KOPT-K1 (cell line): ENCODE results near the gene ARMC3.
"Not testable (repeated sequence)": the region's sequence is repeated elsewhere in the genome, so short reads cannot be mapped to it uniquely, and the experiment has no call there.

ENCODE experiments used
- H3K27ac ChIP-seq: fragments of 200-600 bp; sonication (generic); 2 replicates; pipeline ENCODE4 v1.5.1; 2016; ENCODE audit warnings: antibody characterized with exemption, mild to moderate bottlenecking, low read depth, low read length; ENCODE audit not compliant: poor library complexity, severe bottlenecking
- H3K36me3 ChIP-seq: fragments of 200-600 bp; sonication (generic); 2 replicates; pipeline ENCODE4 v1.5.1; 2017; ENCODE audit warnings: antibody characterized with exemption, mild to moderate bottlenecking, low read length, moderate library complexity; ENCODE audit not compliant: insufficient read depth
- H3K9me3 ChIP-seq: fragments of 200-600 bp; sonication (generic); 2 replicates; pipeline ENCODE4 v1.5.1; 2017; ENCODE audit warnings: antibody characterized with exemption, low read length, mild to moderate bottlenecking; ENCODE audit not compliant: insufficient read depth, poor library complexity, severe bottlenecking

ARMC3 gene

GRCh38 chr10:22927661-22928403, at the start of gene ARMC3:
ARMC3 (plus strand) TSS chr10:22928053; CDS start chr10:22931997, 3,944 bp downstream.
- no peaks in the 10 kb centered on the region for H3K36me3 ChIP-seq
- H3K27ac ChIP-seq, result no peak within 1 kb of the TSS
- peaks cover 19% of the 10 kb centered on the region for H3K9me3 ChIP-seq

- H3K9me3 ChIP-seq, result peaks cover 13% of the 10 kb centered on the region
- H3K36me3 ChIP-seq, result no peaks in the 10 kb centered on the region
- no peak overlapping the region for H3K27ac ChIP-seq
Observed at GRCh38 chr10:22891797-22892196, 36.1 kb upstream of the ARMC3 start.

- H3K9me3 ChIP-seq, result peaks cover 13% of the 10 kb centered on the region
- H3K27ac ChIP-seq, result no peak overlapping the region
- H3K36me3 ChIP-seq, result no peaks in the 10 kb centered on the region
Observed at GRCh38 chr10:22893781-22894180, 34.1 kb upstream of the ARMC3 start.

DNA sequence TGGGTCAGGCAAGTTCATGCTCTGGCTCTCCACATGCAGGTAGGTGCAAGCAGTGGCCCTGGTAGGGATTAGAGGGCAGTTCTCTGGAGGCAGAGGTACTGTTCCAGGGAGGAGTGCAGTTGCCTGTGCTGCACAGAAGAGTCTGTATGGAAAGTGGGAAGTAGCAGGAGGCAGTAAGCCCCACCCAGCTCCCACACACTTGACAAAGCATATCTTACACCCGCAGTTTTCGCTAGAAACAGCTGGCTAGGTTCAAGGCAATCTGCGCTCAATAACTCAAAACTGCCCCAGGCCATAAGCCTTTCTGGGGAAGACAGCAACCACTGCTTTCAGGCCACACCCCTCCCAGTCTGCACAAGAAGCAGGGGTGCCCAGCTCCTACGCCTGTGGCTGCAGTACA, 33.1 kb upstream of the ARMC3 start:
- H3K36me3 ChIP-seq, result no peaks in the 10 kb centered on the region
- peaks cover 13% of the 10 kb centered on the region for H3K9me3 ChIP-seq
- no peak overlapping the region for H3K27ac ChIP-seq

- H3K9me3 ChIP-seq, result peaks cover 13% of the 10 kb centered on the region
- H3K36me3 ChIP-seq, result no peaks in the 10 kb centered on the region
- H3K27ac ChIP-seq, result no peak overlapping the region
Observed at GRCh38 chr10:22895252-22895651, 32.6 kb upstream of the ARMC3 start.

DNA sequence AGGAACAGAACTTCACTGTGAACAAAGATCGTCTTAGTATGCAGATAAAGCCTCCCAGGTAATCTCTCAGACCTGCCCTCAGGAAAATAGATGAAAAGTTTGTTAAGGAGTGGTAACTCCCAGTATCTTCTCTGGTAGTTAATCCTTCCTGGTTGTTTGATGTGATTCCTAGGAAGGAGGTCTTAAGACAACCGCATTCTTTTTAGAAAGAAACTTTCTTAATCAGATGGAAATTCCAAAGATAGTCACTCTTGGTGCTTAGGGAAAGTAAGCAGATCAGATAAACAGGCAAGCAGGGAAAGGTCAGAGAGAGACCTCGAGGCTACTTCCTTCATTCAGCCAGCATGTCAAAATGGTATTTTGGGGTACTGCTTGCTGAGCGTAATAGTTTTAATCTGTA, 30.5 kb upstream of the ARMC3 start:
- Histone ChIP-seq H3K36me3 (no peaks in the 10 kb centered on the region), H3K27ac (no peak overlapping the region), H3K9me3 (peaks cover 3% of the 10 kb centered on the region)

- Histone ChIP-seq H3K9me3 (peaks cover 3% of the 10 kb centered on the region), H3K36me3 (no peaks in the 10 kb centered on the region), H3K27ac (no peak overlapping the region)
Observed at GRCh38 chr10:22899307-22899706, 28.5 kb upstream of the ARMC3 start.

- Histone ChIP-seq H3K27ac (no peak overlapping the region), H3K36me3 (no peaks in the 10 kb centered on the region), H3K9me3 (peaks cover 3% of the 10 kb centered on the region)
Observed at GRCh38 chr10:22899775-22900174, 28.1 kb upstream of the ARMC3 start.

DNA sequence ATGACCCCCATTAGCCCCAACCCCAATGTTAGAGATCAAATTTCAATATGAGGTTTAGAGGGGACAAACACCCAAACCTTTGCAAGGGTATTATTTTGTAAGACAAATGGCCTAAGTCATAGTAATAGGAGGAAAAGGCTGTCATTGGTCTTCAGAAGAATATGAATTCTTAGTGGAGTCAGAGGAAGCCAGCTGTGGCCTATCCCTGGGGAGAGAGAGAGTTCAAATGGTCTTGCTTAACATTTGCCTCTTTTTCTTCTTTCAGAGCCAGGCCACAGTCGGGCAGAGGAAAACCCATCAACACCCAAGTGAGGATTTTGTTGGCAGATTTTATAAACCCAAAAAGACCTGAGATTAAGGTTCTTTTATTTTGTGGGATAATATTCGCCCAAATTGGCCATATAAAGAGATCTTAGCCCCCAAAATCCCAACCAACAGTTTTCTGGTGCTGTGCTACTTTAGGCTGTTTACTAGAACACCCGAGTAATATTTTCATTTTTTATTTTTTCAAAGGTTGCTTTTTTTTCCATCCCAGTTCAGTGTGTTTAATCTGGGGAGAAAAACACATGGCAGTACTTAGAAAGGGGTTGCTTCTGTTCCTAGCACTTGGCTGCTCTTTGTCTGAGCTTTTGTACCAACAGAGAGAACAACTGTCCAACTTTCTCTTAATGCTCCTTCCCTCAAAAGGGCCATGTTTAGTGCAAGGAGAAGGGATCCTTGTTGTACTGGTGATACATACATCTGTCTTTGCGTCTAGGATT, 26.8 kb upstream of the ARMC3 start:
- H3K9me3 ChIP-seq, result peaks cover 3% of the 10 kb centered on the region

DNA sequence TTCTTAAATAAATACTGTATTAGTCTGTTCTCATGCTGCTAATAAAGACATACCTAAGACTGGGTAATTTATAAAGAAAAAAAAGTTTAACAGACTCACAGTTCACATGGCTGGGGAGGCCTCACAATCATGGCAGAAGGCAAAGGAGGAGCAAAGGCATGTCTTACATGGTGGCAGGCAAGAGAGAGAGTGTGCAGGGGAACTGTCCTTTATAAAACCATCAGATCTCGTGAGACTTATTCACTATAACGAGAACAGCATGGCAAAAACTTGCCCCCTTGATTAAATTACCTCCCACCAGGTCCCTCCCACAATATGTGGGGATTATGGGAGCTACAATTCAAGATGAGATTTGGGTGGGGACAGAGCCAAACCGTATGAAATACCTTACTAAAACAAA, 25.7 kb upstream of the ARMC3 start:
- H3K36me3 ChIP-seq, H3K9me3 ChIP-seq, H3K27ac ChIP-seq: not testable (repeated sequence)

More for the DNA sequence above, 26.8 kb upstream of the ARMC3 start:
- Histone ChIP-seq H3K36me3 (no peaks in the 10 kb centered on the region), H3K27ac (no peak overlapping the region)

DNA sequence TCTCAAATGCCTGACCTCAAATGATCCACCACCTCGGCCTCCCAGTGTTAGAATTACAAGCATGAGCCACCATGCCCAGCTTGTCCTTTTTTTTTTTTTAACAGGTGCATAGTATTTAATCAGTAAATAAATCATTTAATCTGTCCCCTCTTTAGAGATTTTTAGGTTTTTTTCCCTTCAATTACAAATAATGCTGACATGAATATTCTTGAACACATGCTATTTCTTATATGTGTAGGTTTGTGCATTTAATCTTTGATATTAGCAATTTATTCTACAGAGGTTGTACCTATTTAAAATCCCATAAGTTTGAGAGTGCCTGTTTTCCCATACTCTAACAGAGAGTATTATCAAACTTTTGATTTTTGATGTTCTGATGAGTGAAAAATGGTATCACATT, 24.2 kb upstream of the ARMC3 start:
- Histone ChIP-seq H3K27ac (no peak overlapping the region), H3K9me3 (peaks cover 13% of the 10 kb centered on the region), H3K36me3 (no peaks in the 10 kb centered on the region)

- Histone ChIP-seq H3K27ac (no peak overlapping the region), H3K9me3 (peaks cover 23% of the 10 kb centered on the region), H3K36me3 (no peaks in the 10 kb centered on the region)
Observed at GRCh38 chr10:22906767-22907166, 21.1 kb upstream of the ARMC3 start.

DNA sequence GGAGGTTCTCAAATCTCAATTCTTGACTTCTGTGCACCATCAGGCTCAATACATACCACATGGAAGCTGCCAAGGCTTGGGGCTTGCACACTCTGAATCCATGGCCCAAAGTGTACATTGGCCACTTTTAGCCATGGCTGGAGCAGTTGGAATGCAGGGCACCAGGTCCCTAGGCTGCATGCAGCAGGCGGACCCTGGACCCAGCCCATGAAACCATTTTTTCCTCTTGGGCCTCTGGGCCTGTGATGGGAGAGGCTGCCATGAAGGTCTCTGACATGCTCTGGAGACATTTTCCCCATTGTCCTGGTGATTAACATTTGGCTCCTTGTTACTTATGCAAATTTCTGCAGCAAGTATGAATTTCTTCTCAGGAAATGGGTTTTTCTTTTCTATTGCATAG, 19.0 kb upstream of the ARMC3 start:
- no peak overlapping the region for H3K27ac ChIP-seq

GRCh38 chr10:22909673-22910072, 18.2 kb upstream of the ARMC3 start:
- H3K27ac ChIP-seq, result not testable (repeated sequence)
- peaks cover 23% of the 10 kb centered on the region for H3K9me3 ChIP-seq

More for the DNA sequence above, 19.0 kb upstream of the ARMC3 start:
- Histone ChIP-seq H3K9me3 (peaks cover 23% of the 10 kb centered on the region), H3K36me3 (no peaks in the 10 kb centered on the region)

DNA sequence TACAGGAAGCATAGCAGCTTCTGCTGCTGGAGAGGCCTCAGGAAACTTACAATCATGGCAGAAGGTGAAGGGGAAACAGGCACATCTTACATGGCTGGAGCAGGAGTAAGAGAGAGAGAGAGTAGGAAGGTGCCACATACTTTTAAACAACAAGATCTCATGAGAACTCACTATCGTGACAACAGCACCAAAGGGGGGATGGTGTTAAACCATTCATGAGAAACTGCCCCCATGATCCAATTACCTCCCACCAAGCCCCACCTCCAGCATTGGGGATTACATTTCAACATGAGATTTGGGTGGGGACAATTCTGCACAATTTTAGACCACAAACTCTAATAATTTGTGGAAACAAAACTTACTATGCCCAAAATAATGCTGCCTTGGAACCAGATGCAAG, 16.8 kb upstream of the ARMC3 start:
- Histone ChIP-seq H3K9me3 (peaks cover 23% of the 10 kb centered on the region), H3K27ac (no peak overlapping the region), H3K36me3 (no peaks in the 10 kb centered on the region)

More at GRCh38 chr10:22909673-22910072, 18.2 kb upstream of the ARMC3 start:
- H3K36me3 ChIP-seq, result not testable (repeated sequence)
